ENCODE results near the gene GNG12. TPM values are rescaled to one million over a fixed set of nuclear protein-coding genes. Genes with fewer than 3 reads are reported as not detected.

Gene GNG12
- total and polyA plus RNA-seq, 9 of the 15 experiments (the other 6 are each of a cell fraction or from before 2014, with no cell fraction given): 2.6 to 6.0 (median 4.1) TPM

GRCh38 chr1:67814121-67814772, 19.0 kb downstream of the GNG12 start:
- FAIRE-seq: no peak
- no peak overlapping the region for H3K4me2 ChIP-seq (ENCODE audit: insufficient read depth, low read length)
- no peak overlapping the region for H3K4me3 ChIP-seq
- CTCF ChIA-PET (ENCODE audit: low intra/inter-chr PET ratio): no interaction called here
- H2AFZ ChIP-seq (ENCODE audit: low read depth, low read length): no peak overlapping the region; the same call in 1 of the 2 replicates
- in situ Hi-C loops (cut with MboI) (no loop called here), intact Hi-C loops (cut with micrococcal nuclease) (no loop called here)
- H3K9me3 ChIP-seq (replicated peaks; ENCODE audit: control insufficient read depth, insufficient read depth, low read depth, low read length): no peaks in the 10 kb centered on the region
- H3K36me3 ChIP-seq (ENCODE audit: control insufficient read depth, insufficient read depth, low read length): no peaks in the 10 kb centered on the region
- H3K79me2 ChIP-seq (ENCODE audit: control insufficient read depth, insufficient read depth, low read length): no peaks in the 10 kb centered on the region
- H3K27ac ChIP-seq (ENCODE audit: extremely low read depth, low read depth, low read length): no peak overlapping the region
- no peak for ATAC-seq
- no peaks in the 10 kb centered on the region for H3K9me1 ChIP-seq (ENCODE audit: control insufficient read depth, insufficient read depth, low read length)
- no peaks in the 10 kb centered on the region; a peak in 1 of 5 replicates for H3K4me1 ChIP-seq (replicated peaks in 1 of 2; ENCODE audit: control insufficient read depth in 2 of 2, insufficient read depth in 2 of 2, low read length in 2 of 2)
- H3K27me3 ChIP-seq (ENCODE audit: control insufficient read depth in 2 of 2, insufficient read depth in 2 of 2, low read length in 2 of 2): peaks cover 4 to 12% of the 10 kb centered on the region in 2 experiments; a peak in 2 of 5 replicates
- H4K20me1 ChIP-seq (replicated peaks; ENCODE audit: control insufficient read depth, insufficient read depth, low read length): no peaks in the 10 kb centered on the region
- TF ChIP-seq PPARD (CRISPR knock-in tag; IDR thresholded peaks at IDR 0.05): no peak
- no peak for TF ChIP-seq KDM5B (IDR thresholded peaks at IDR 0.05; ENCODE audit: insufficient replicate concordance, low read depth, low read length)
- TF ChIP-seq SIX5 (IDR thresholded peaks at IDR 0.05; ENCODE audit: borderline replicate concordance in 1 of 2, insufficient read depth in 1 of 2, low read depth in 1 of 2, low read length in 2 of 2): no peak
- TF ChIP-seq EWSR1 (IDR thresholded peaks at IDR 0.05; ENCODE audit: borderline replicate concordance, low read depth, partially characterized antibody): no peak
- no peak for TF ChIP-seq MIER1 (IDR thresholded peaks at IDR 0.05; ENCODE audit: low read depth)
- POLR2A ChIA-PET: interaction anchor here (0.5 to 1.2 kb wide), 3 partner anchors 8 to 94 kb away, joined by 3 read pairs; no protein-coding TSS in a partner anchor
- 21% methylated on average over 3 of the region's 3 CpGs for WGBS (ENCODE audit: insufficient coverage, low coverage, missing lambda C conversion rate)
- no peak overlapping the region for H3K9ac ChIP-seq (ENCODE audit: insufficient read depth in 1 of 2, low read depth in 2 of 2, low read length in 2 of 2)
- DNase-seq (ENCODE audit: extremely low read depth in 1 of 4, low spot score in 3 of 4): no peak
- BruUV-seq (replicated peaks): no TSS peak

Measured in K562 (cell line).